Measurements from ENCODE around the gene SKI. TPM values are rescaled to one million over a fixed set of nuclear protein-coding genes. Genes with fewer than 3 reads are reported as not detected.

Gene SKI
- total RNA-seq, 2 experiments from 2014 or later = 286 to 324 TPM

- POLR2A ChIA-PET = interaction anchor here (1.3 kb wide), 1 partner anchor 20 kb away, joined by 3 read pairs; no protein-coding TSS in a partner anchor
- H3K36me3 ChIP-seq (ENCODE audit: insufficient read depth, low read length) = no peaks in the 10 kb centered on the region
- H3K9me3 Mint-ChIP-seq = no peaks in the 10 kb centered on the region
Measured at GRCh38 chr1:2209400-2210083, 18.6 kb upstream of the SKI start.

DNA sequence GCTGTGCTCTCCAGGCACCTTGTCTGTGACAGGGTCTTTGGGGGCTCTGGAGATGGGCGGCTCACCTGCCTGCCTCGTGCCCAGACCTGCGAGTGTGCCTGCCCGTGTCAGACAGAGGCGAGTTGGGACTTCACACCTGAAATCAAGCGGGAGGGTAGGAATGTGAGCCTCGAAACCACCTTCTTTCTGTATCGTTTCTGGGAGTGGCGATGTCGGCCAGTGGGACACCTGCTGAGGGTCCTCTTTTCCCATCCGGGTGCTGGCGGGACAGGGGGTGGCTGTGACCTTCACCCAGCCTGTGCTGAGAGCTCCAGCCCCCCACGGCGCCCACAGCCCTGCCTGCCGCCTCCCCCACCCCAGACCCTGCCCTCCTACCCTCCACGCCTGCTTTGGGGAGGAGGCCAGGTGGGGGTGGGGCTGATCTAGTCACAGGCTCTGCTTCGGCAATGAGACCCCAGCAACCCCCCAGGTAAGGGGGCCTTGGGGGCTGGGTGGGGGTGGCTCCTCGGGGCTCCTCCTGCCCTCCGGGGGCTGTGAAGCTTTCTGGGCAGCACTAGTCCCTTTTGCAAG lies 17.9 kb upstream of the SKI start:
- Histone ChIP-seq H3K36me3 (ENCODE audit: insufficient read depth, low read length) (no peaks in the 10 kb centered on the region), H3K27me3 (ENCODE audit: control insufficient read depth in 1 of 2, insufficient read depth in 2 of 2, low read length in 2 of 2) (no peaks in the 10 kb centered on the region), H3K27ac (ENCODE audit: low read depth in 1 of 2, low read length in 2 of 2) (no peak overlapping the region), H3K4me3 (ENCODE audit: low read length) (no peak overlapping the region), H3K4me1 (ENCODE audit: insufficient read depth, low read length) (peaks cover 33% of the 10 kb centered on the region), H3K9me3 (ENCODE audit: control insufficient read depth in 1 of 2, insufficient read depth in 1 of 2, low read length in 2 of 2) (peaks cover 0 to 3% of the 10 kb centered on the region in 2 experiments)
- ChIA-PET POLR2A (interaction anchor here (1.3 kb wide), 1 partner anchor 19 kb away, joined by 3 read pairs; no protein-coding TSS in a partner anchor), CTCF (no interaction called here)
- Mint-ChIP-seq H3K36me3 (ENCODE audit: low read depth) (no peaks in the 10 kb centered on the region), H3K4me3 (no peak overlapping the region), H3K27ac (no peak overlapping the region), H3K9me3 (no peaks in the 10 kb centered on the region), H3K27me3 (no peaks in the 10 kb centered on the region), H3K4me1 (ENCODE audit: low read depth) (peaks cover 5% of the 10 kb centered on the region)
- no peak for ATAC-seq (ENCODE audit: poor library complexity)
- intact Hi-C loops (cut with DNase I, micrococcal nuclease) = no loop called here
- DNase-seq = no peak
- TF ChIP-seq CTCF (IDR thresholded peaks at IDR 0.05) = no peak

More at GRCh38 chr1:2209400-2210083, 18.6 kb upstream of the SKI start:
- intact Hi-C loops (cut with DNase I, micrococcal nuclease) = no loop called here
- Histone ChIP-seq H3K27me3 (ENCODE audit: control insufficient read depth in 1 of 2, insufficient read depth in 2 of 2, low read length in 2 of 2) (no peaks in the 10 kb centered on the region), H3K4me1 (ENCODE audit: insufficient read depth, low read length) (peaks cover 35% of the 10 kb centered on the region), H3K4me3 (ENCODE audit: low read length) (no peak overlapping the region), H3K9me3 (ENCODE audit: control insufficient read depth in 1 of 2, insufficient read depth in 1 of 2, low read length in 2 of 2) (peaks cover 0 to 3% of the 10 kb centered on the region in 2 experiments), H3K27ac (ENCODE audit: low read depth in 1 of 2, low read length in 2 of 2) (no peak overlapping the region)
- no peak for TF ChIP-seq CTCF (IDR thresholded peaks at IDR 0.05)
- H3K36me3 Mint-ChIP-seq (ENCODE audit: low read depth) = no peaks in the 10 kb centered on the region
- no peak for DNase-seq
- no peaks in the 10 kb centered on the region for H3K27me3 Mint-ChIP-seq
- H3K27ac Mint-ChIP-seq = no peak overlapping the region
- peak overlapping the region; percentile 68 for H3K4me3 Mint-ChIP-seq
- H3K4me1 Mint-ChIP-seq (ENCODE audit: low read depth) = peaks cover 5% of the 10 kb centered on the region
- CTCF ChIA-PET = no interaction called here
- no peak for ATAC-seq (ENCODE audit: poor library complexity)

DNA sequence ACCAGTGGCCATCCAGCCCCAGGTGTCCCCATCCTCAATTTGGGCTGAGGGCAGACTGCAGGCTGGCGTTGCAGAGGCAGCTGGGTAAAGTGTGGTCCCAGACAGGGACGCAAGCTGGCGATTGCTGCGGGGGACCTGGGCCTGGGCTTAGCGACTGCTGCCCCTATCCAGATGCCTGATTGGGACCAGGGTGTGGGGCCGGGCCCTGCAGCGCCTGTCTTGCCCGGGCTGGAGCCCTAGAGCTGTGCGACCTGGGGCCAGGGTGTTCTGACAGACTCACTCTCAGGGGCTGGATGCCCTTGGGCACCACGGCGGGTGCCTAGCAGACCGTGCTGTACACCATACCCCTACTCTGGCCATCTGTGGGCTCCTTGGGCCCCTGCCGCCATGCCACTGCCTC lies 17.3 kb upstream of the SKI start:
- Histone ChIP-seq H3K27me3 (ENCODE audit: control insufficient read depth in 1 of 2, insufficient read depth in 2 of 2, low read length in 2 of 2) (no peaks in the 10 kb centered on the region), H3K36me3 (ENCODE audit: insufficient read depth, low read length) (no peaks in the 10 kb centered on the region), H3K27ac (ENCODE audit: low read depth in 1 of 2, low read length in 2 of 2) (no peak overlapping the region), H3K9me3 (ENCODE audit: control insufficient read depth in 1 of 2, insufficient read depth in 1 of 2, low read length in 2 of 2) (peaks cover 0 to 3% of the 10 kb centered on the region in 2 experiments), H3K4me3 (ENCODE audit: low read length) (no peak overlapping the region), H3K4me1 (ENCODE audit: insufficient read depth, low read length) (peaks cover 28% of the 10 kb centered on the region)
- ChIA-PET CTCF (interaction anchor here (0.7 kb wide), 1 partner anchor 98 kb away, joined by 3 read pairs; no protein-coding TSS in a partner anchor), POLR2A (no interaction called here)
- peaks cover 4% of the 10 kb centered on the region for H3K4me1 Mint-ChIP-seq (ENCODE audit: low read depth)
- ATAC-seq (ENCODE audit: poor library complexity) (no peak), DNase-seq (no peak)
- no peaks in the 10 kb centered on the region for H3K9me3 Mint-ChIP-seq
- H3K27me3 Mint-ChIP-seq = no peaks in the 10 kb centered on the region
- no peak for TF ChIP-seq CTCF (IDR thresholded peaks at IDR 0.05)
- no peak overlapping the region for H3K27ac Mint-ChIP-seq
- no peaks in the 10 kb centered on the region for H3K36me3 Mint-ChIP-seq (ENCODE audit: low read depth)
- intact Hi-C loops (cut with DNase I, micrococcal nuclease) = no loop called here
- H3K4me3 Mint-ChIP-seq = no peak overlapping the region

All from CD4-positive, alpha-beta T cell (primary cell).